GM19467 (cell line): Measurements from ENCODE around the gene FGF22.
"Not testable (repeated sequence)": the region's sequence is repeated elsewhere in the genome, so short reads cannot be mapped to it uniquely, and the experiment has no call there.

Source experiments
- ATAC-seq: cut with Tn5 transposase; IDR thresholded peaks from one replicate; pipeline ENCODE4 v1.9.1; 2021; ENCODE audit warnings: mild to moderate bottlenecking, moderate library complexity; ENCODE audit not compliant: unreplicated experiment

Gene FGF22

GRCh38 chr19:607301-608154 lies 32.2 kb upstream of the FGF22 start:
- ATAC-seq, result no peak

DNA sequence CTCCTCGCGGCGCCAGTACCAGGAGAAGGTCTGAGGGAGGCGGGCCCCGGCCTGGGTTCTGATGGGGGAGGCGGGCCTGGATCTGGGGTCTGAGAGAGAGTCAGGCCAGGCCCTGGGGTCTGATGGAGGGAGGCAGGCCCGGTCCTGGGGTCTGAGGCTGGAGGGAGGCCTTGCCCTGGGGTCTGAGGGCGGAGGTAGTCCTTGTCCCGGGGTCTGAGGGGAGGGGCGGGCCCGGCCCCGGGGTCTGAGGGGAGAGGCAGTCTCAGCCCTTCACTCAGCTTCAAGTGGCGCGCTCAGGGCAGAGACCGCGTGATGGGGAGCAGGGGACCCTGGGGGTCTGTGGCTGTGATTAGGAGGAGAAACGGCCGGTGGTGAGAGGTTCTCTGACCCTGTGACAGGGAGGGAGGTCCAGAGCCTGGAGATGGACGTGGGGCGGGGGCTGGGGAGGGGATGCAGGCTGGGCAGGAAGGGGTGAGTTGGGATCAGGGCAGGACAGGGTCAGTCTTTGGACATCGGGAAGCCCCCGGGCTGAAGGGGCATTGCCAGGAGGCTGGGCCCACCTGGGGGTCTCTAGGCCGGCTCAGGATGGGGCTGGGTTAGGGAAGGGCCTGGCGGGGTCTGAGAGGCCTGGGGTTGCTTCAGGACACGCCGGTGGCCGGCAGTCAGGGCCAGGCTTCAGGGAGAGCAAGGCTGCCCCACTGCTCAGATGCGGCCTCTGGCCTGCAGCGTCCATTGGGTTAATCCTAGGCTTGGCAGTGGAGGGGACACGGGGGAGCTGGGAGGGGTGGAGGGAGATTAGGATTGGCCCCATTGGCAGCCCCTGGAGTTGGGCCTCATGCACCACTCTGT lies 31.3 kb upstream of the FGF22 start:
- ATAC-seq, result no peak

DNA sequence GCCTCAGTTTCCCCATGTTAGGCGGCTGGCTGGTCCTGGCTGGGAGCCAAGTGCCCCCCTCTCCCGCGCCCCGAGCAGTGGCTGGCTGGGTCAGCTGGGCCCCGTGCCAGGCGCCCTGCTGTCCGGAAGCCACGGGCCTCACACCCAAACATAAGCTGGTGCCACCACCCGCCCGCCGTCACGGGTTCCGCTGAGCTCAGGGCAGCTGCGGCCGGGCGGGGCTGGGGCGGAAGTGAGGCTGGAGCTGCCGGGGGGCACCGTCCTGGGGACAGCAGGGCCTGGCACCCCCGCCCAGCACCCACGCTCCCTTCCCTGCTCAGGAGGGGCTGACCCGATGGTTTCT lies 30.7 kb upstream of the FGF22 start:
- no peak for ATAC-seq

GRCh38 chr19:610071-610800 lies 29.4 kb upstream of the FGF22 start:
- ATAC-seq, result no peak

GRCh38 chr19:610801-611480 lies 28.7 kb upstream of the FGF22 start:
- no peak for ATAC-seq

- ATAC-seq, result no peak
Observed at GRCh38 chr19:611481-611868, 28.2 kb upstream of the FGF22 start.

DNA sequence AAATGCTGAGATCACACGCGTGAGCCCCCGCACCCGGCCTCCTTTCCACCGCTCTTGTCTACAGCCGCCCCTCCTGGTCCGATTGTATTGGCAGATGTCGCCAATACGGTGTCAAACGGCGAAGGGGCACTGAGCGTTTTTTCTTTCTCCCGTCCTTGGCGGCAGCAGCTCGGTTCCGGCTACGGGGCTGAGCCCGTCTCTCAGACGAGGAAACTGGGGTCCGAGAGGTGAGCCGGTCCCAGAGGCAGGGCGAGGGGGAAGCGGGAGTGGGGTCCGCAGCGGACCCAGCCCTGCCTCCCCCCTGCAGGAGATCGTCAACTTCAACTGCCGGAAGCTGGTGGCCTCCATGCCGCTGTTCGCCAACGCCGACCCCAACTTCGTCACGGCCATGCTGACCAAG lies 26.7 kb upstream of the FGF22 start:
- ATAC-seq, result no peak

GRCh38 chr19:613732-614567 lies 25.7 kb upstream of the FGF22 start:
- ATAC-seq, result no peak

DNA sequence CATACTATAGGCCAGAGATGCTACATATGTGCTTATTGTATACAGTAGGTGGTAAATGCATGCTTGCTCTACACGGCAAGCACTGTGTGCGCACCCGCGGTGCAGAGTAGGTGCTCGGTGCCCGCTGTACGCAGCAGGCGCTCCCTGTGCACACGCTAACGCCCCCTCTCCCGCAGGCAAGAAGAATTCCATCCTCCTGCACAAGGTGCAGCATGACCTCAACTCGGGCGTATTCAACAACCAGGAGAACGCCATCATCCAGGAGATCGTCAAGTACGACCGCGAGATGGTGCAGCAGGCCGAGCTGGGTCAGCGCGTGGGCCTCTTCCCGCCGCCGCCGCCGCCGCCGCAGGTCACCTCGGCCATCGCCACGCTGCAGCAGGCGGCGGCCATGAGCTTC lies 24.1 kb upstream of the FGF22 start:
- ATAC-seq, result no peak

- ATAC-seq, result no peak
Observed at GRCh38 chr19:616062-616700, 23.5 kb upstream of the FGF22 start.

DNA sequence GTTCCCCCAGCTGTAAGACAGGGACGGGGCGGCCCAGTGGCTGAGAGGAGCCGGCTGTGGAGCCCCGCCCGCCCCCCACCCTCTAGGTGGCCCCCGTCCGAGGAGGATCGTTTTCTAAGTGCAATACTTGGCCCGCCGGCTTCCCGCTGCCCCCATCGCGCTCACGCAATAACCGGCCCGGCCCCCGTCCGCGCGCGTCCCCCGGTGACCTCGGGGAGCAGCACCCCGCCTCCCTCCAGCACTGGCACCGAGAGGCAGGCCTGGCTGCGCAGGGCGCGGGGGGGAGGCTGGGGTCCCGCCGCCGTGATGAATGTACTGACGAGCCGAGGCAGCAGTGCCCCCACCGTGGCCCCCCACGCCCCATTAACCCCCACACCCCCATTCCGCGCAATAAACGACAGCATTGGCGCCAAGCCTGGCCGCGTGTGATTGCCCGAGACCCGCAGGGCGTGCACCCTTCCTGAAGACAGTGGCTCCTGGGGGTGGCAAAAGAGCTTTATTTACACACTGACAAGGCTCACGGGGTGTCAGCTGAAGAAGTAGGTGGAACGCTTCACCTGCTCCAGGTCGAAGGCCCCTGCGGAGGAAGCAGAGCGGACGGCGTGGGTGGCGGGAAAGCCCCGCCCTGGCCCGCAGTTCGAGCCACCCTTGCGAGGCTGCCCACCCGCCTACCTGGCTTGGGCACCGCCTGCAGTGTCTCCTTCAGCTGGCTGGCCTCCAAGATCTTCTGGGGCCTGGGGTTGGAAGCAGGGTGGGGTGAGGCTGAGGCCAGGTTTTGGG lies 22.7 kb upstream of the FGF22 start:
- ATAC-seq, result no peak

DNA sequence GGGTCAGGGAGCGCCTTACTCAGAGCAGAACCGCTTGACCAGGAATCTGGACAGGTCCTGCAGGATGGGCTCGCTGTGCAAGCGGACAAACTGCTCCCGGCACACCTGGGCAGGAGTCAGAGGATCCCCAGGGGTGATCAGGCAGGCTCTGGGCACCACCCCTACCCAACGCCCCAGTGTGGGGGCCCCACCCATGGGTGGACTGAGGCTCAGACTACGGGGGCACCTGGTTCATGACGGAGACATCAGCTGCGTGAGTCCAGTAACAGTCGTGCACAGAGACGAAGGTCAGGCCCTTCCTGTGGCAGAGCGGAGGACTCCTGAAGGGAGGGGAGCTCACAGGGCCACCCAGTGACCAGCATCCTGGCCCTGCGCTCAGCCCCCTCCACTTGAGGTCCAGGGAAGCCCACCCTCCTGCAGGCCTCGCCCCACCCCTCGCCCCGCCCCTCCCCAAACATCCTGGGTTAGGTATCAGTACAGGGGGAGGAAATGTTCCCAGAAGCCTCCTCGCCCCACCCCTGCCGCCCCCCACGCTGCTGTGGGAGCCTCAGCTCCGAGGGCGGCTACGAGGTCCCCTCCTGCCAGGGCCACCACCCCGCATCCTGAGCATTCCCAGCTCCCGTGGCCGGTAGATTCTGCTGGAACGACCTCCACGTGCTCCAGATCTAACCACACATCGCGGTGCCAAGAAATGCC lies 22.0 kb upstream of the FGF22 start:
- no peak for ATAC-seq

GRCh38 chr19:618247-618619 lies 21.4 kb upstream of the FGF22 start:
- no peak for ATAC-seq

- no peak for ATAC-seq
Observed at GRCh38 chr19:618674-619285, 20.9 kb upstream of the FGF22 start.

GRCh38 chr19:619286-620002 lies 20.2 kb upstream of the FGF22 start:
- no peak for ATAC-seq

GRCh38 chr19:620166-620862 lies 19.4 kb upstream of the FGF22 start:
- no peak for ATAC-seq

DNA sequence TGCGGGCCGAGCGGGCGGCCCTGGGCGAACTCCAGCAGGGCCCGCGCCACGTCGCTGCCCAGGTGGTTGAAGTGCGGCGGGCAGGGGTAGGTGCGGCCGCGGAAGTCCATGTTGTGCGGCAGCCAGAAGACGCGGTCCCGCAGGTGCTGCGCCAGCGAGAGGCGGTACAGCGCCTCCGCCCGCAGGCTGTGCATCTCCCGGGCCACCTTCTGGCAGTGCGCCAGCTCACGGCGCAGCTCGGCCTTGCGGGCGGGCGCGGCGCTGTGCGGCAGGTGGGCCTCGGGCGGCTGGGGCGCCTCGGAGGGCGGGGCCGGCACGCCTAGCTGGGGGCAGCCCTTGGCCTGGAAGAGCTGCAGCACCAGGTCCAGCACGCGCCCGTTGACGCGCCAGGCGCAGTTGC lies 18.5 kb upstream of the FGF22 start:
- not testable (repeated sequence) for ATAC-seq
